Stimulated activated CD4-positive, alpha-beta T cell treated with anti-CD3 and anti-CD28 coated beads, Interleukin-4, amount 100 ng/mL, for 1 hour (primary cell): ENCODE results near the gene COL26A1.
"Not testable (repeated sequence)": the region's sequence is repeated elsewhere in the genome, so short reads cannot be mapped to it uniquely, and the experiment has no call there.

Experiments used
- DNase-seq: peaks from one replicate; pipeline ENCODE4 v3.0.0-alpha.2; 2020

The COL26A1 gene

DNA sequence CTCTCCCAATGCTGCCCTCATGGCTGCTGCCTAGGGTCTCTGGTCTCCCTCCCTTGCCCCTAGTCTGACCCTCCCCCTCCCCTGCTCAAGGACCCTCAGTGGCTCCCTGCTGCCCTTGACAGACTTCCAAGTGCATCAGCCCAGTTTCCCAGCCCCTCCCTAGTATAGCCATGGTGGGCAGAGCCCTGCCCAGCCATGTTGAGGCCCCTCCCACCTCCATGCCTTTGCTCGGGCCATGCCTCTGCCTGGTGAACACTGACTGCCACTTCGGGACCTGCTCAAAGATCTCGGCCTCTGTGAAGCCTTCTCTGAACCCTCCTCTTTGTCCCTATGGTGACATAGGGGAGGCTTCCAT lies 193.2 kb downstream of the COL26A1 start:
- DNase-seq: no peak

DNA sequence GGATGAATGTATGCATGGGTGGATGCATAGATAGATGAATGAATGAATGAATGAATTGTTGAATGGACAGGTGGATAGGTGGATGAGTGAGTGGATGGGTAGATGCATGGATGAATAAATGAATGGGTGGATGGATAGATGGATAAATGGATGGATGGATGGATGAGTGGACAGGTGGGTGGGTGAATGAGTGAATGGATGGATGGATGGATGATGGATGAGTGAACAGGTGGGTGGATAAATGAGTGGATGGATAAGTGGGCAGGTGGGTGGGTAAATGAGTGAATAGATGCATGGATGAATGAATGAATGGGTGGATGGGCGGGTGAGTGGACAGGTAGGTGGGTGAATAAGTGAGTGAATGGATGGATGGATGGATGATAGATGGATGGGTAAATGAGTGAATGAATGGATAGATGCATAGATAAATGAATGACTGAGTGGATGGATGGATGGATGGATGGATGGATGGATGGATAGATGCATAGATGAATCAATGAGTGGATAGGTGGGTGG lies 193.8 kb downstream of the COL26A1 start:
- DNase-seq: no peak

DNA sequence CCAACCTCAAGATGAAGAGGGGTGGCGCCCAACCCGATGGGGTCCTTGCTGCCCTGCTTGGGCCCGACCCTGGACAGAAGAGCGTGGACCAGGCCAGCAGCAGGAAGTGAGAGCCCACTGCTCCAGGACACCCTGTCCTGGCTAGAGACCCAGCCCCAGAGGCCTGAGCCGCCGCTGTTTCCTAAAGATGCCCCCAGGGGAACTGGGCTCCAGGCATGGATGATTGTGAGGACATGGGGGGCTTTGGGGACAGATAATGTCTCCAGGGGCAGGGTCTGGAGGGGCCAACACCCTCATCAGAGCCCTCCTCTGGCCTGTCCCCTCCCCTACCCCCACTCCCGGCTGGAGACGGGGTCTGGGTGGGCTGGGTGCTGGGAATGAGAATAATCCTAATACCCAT lies 194.7 kb downstream of the COL26A1 start:
- no peak for DNase-seq

DNA sequence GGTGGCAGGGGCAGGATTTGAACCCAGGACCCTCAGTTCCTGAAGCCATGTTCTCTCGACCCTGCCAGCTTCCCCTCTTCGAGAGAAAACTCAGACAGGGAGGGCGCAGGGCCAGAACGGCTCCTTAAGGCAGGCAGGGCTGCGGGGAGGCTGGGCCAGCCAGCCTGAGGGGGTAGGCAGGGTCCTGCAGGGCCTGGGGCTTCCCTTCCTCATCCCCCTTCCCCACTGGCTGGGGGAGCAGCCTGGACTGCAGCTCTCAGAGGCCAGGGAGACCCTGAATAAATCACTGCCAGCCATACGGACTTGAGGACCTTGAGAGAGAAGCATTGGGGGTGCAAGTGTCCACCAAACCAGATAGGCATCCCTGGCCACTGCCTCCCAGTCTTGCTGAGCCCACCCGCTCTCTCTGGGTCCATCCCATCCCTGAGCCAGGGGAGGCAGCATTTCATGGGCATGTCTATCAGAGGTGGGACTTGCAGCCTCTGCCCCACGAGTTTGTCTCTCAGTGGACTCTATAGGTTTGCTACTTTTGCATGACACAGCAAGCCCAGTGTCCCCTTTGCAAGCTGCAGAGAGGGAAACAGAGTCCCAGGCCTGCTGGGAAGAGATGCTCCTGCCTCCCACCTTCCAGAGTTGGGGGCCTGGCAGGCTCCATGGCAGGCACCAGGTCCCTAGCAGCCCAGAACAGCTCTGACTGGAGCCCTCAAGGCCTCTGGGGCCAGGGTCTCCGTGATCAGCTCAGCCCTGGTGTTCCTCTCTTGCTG lies 195.5 kb downstream of the COL26A1 start:
- DNase-seq: no peak

DNA sequence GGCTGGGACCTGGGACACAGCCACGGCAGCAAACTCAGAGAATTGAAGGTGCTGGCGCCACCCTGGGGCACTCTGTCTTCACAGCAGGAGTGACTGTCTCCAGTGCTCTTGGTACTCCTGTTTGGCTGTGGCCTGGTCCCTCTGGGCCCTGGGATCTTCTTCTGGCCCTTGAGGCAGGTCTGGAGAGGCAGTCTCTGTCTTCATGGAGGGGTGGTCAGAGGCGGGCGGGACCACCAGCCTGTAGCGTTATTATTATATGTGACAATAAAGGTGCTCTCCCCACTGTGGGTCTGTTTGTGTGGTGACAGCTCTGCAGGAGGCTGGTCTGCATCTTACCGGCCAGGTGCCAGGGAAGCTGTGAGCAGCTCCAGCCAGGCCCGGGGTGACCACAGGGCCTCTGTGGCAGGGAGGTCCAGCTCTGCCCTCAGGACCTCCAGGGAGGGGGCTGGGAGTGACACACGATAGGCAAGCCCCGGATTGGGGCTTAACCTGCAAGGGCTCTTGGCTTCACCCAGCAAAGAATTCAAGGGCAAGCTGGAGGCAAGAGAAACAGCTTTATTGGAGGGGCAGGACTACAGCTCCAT lies 196.2 kb downstream of the COL26A1 start:
- DNase-seq: no peak

DNA sequence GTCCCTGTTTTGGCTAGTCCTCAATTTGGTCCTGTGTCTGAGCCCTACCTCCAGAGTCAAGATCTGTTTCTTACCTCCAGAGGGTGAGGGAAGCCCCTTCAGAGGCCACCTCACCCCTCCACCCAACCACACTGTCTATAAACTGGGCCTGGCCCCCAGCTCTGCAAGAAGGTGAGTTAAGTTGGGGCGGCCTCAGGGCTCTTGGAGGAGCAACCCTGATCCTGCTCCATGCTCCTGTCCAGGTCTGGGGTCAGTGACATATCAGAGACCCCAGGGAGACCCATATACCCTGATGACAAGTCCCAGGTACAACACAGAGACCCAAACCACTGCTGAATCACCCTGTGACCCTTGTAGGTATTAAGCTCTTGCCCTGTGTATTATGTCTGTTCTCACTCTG lies 196.9 kb downstream of the COL26A1 start:
- DNase-seq: no peak

DNA sequence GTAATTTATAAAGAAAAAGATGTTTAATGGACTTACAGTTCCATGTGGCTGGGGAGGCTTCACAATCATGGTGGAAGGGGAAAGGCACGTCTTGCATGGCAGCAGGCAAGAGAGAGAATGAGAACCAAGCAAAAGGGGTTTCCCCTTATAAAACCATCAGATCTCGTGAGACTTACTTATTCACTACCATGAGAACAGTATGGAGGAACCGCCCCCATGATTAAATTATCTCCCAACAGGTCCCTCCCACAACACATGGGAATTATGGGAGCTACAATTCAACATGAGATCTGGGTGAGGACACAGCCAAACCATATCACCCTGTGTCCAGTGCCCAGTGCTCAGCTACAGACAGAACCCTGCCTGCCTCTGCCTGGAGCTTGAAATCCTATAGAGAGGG lies 197.3 kb downstream of the COL26A1 start:
- DNase-seq: not testable (repeated sequence)

DNA sequence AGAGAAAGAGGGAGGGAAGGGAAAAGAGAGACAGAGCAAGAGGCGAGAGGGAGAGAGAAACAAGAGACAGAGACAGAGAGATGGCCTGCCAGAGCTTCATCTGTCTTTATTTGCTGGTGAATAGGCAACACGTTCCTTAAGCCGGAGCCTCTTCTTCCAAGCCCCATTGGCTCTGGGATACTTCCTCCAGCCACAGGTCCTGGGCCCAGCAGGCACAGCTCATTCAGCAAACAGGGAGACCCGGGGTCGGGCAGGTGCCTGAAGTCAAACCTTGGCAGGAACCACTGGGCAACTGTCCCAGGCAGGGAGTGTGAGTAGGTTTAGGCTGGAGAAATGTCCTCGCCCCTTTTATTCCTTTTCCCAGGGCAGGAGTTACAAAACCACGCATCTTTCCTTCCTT lies 198.2 kb downstream of the COL26A1 start:
- no peak for DNase-seq

DNA sequence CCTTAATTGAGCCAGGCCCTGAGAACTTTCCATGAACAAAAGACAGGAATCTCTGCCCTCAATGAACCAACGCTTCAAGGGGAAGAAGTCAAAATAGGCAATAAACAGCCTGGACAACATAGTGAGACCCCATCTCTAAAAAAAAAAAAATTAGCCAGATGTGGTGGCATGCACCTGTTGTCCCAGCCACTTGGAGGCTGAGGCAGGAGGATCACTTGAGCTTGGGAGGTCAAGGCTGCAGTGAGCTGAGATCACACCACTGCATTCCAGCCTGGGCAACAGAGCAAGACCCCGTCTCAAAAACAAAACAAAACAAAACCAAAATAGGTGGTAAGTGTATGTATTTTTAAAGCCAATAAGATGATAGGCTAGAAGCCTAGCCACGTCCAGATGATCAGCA lies 198.6 kb downstream of the COL26A1 start:
- not testable (repeated sequence) for DNase-seq

DNA sequence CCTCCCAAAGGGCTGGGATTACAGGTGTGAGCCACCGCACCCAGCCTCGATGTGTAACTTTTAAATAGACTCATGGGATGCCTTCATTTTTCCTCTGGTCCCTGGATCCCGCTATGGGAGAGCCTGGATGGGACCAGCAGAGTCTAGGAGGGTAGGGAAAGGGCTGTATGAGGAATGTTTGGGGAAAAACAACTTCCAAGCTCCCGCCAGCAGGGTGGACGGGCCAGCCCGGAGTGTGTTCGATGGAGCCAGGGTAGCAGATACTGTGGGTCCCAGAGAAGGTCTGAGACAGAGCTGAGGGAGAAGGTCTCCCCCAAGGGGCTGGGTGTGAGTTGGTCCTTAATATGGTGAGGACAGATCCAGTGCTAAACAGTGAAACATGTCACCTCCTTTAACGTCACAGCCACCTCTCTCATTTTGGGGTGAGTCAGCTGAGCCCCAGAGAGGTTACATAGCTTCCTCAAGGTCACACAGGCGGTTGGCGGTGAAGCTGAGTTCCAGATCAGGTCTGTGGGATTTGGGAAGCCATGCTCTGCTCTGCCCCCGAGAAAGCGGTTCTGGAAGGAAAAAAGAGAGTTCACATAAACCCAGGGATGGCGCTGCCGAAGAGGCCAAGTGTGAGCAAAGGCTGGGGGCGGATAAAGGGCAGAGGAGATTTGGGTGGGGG lies 200.0 kb downstream of the COL26A1 start:
- no peak for DNase-seq

DNA sequence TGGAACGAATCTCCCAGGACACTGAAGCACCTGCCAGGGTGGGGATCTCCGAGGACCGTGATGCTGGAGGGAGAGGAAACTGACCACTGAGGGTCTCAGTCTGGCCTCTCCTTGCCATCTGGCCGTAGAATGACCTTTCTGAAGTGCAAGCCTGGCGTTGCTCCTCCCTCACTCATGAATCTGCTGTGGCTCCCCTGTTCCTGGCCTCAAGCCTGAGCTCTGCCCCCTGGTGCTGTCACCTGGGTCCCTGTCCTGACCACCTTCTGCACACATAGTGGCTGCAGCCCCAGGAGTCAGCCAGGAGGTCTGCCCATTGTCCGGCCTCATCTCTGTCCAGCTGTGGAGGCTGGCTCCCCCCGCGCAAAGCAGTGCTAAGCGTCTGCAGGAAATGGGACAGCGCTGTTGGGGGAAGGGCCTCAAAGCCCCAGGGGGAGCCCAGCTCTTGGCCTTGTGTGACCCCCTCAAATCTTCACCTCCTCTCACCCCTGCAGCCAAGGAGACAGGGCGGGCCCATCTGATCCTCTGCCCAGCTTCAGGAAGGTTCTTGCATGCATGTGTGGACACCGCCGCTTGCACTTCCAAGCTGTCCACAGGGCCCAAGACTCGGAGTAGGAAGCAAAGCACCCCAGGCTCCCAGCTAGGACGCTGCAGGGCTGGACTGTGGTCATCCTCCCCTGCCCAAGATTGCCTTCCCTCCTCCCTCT lies 200.7 kb downstream of the COL26A1 start:
- DNase-seq: no peak

DNA sequence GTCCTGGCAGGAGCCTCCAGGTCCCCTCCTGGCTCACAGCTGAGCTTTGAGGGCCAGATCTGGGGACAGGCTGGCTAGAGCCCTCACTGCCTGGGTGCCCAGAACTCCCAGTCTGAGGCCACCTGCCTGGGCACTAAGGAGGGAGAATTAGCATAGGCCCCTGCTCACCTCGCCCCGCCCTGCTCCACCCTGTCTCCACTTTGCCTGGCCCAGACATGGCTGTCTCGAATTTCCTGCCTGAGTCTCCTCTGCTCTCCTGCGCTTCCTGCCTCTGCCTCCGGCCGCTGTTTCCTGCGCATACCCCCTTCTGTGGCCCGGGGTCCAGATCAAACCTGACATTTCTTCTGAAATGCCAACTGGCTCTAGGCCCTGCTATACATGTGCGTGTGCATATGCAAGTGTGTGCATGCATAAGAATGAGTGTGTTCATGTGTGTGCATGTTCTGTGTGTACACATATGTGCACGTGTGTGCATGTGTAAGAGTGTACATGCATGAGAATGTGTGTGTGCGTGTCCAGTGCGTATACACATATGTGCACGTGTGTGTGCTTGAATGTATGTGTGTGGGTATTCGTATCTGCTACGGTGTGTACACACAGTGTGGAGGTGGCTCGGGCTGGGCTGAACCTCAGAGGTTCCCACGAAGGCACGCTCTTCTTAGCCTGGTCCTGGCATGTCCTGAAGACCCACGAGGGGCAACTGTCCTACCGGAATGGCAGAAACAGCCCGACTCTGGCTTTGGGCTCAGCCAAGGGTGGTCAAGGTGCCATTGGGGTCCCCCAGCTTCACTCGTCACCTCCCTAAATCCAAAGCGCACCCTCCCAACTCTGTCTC lies 201.5 kb downstream of the COL26A1 start:
- no peak for DNase-seq

DNA sequence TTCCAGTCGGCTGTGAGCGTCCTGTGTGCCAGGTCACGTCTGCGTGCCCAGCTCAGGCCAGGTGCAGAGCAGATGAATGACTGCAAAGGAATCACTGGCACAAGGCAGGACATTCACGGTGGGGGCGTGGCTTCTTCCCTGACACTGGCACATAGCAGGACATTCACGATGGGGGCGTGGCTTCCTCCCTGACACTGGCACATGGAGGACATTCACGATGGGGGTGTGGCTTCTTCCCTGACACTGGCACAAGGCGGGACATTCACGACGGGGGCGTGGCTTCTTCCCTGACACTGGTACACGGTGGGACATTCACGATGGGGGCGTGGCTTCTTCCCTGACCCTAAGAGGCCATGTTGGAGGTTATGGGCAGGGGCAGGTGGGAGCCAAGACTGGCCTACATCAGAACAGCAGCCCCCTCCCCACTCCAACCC lies 202.1 kb downstream of the COL26A1 start:
- no peak for DNase-seq

DNA sequence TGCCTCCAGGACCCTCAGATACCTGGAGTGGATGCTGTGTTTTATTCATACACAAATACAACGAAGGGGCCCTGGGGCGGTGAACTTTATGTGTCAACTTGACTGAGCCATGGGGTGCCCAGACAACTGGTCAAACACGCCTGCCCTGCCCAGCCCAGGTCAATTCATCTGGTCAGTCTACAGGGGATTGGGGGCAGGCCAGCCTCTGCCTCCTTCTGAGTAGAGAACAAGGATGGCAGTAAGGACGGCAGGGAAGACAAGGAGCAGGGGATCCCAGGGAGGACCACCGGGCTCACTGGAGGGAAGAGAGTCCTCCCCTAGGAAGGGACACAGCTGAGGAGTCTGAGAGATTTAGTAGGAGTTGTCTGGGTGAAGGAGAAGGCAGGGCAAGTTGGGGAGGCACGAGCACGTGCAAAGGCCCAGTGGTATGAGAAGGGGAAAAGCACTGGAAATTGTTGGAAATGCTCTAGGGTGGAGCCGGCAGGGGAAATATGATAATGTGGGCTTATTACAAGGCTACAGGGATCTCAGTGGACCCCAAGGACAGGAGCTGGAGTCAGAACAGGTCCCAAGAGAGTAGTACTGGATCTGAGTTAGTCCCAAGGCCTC lies 203.0 kb downstream of the COL26A1 start:
- DNase-seq: no peak

DNA sequence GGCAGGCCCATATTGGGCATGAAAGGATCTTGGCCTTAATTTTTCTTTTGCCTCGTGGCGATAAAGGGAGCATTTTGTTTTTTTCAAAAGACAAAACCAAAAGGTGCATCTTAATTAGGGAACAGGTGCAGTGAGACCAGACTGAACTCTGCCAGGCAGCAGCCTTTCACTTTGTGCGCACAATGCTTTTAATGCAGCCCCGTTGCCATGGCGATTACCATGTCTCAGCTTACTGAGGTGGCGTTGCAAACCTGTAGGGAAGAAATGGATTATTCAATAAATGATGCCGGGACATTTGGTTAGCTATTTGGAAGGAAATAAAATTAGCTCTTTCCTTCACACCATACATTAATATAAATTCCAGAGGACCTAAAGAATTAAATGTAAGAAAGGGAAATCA lies 204.6 kb downstream of the COL26A1 start:
- no peak for DNase-seq

DNA sequence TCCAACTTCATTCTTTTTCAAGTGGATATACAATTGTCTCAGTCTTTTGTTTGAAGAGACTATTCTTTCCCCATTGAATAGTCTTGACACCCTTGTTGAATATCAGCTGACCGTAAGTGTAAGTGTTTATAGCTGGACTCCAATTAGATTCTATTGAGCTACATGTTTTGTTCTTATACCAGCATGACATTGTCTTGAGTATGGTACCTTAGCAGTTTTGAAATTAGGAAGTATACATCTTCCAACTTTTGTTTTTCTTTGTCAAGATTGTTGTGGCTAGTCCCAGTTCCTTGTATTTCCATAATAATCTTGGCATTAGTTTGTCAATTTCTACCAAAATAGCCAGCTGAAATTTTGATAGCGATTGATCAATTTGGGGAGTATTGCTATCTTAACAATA lies 209.5 kb downstream of the COL26A1 start:
- no peak for DNase-seq

DNA sequence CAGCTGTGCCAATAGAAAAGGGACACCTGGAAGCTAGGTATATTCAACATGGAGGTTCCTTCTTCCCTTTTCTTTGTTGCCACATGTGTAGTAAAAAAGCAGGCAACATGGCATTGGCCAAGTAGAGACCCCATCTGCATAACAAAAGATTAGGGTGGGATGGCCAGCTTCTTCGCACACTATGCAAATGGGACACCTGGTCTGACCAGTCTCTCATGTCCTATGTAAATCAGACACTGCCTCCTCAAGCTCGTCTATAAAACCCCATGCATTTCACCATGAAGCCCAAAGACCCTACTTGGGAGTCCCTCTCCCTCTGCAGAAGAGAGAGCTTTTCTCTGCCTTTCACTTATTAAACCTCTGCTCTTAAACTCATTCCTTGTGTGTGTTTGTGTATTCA lies 212.5 kb downstream of the COL26A1 start:
- no peak for DNase-seq

DNA sequence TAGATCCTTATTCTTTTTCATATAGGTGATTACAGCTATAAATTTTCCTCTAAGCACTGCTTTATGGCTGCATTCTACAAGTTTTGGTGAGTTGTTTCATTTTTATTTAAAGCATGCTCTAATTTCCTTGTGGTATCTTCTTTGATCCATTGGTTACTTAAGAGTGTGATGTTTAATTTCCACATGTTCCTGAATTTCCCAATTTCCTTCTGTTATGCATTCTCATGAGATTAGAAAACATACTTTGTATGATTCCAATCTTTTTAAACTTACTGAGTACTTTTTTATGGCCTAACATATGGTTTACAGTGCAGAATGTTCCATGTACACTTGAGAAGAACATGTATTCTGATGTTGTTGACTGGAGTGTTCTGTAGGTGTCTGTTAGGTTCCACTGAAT lies 213.0 kb downstream of the COL26A1 start:
- no peak for DNase-seq

DNA sequence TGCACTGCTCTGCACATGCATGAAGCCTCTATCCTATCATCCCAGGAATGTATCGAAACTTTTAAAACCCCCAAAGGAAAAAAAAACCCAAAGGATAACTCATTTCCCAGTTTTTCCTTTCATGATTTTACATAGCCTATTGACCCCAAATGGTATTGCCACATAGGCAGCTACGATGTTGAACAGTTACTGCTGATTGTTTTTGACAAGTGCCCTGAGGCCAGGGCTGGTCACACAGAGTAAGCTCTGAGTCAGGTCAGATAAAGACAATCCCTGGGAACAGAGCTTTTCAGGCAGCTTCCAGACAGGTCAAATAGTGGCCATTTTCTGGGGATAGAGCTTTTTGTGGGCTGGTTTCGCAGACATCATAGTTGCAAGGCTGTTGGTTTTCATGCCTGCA lies 214.3 kb downstream of the COL26A1 start:
- no peak for DNase-seq

DNA sequence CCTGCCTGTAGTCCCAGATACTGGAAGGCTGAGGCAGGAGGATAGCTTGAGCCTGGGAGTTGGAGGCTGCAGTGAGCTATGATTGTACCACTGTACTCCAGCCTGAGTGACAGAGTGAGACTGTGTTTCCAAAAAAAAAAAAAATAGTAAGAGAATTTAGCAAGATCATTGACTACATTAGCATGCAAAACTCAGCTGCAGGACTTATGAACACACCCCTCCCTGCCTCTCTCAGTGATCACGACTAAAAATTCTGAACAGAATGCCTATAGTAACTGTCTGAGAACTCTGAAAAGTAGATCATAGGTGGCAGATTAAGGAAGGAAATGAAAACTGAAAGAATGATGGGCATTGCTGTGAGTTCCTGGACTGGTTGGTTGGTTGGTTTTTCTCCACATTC lies 215.9 kb downstream of the COL26A1 start:
- no peak for DNase-seq

DNA sequence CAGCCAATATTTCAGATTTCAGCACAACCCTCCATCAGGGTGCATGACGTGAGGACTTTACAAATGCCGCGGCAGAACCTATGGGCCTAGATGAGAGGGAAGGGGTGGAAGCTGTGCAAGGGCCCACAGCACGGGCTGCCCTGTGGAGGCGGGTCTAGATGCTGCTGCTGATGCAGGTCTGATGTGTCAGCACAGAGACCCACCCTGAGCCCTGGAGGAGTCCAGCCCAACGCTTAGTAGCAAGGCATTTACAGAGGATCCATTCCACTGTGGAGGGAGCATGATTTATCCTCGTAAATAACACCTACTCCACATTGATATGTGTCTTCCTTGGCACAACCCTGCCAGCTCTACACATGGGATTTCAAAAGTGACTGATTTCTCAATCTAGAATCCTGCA lies 217.9 kb downstream of the COL26A1 start:
- no peak for DNase-seq

DNA sequence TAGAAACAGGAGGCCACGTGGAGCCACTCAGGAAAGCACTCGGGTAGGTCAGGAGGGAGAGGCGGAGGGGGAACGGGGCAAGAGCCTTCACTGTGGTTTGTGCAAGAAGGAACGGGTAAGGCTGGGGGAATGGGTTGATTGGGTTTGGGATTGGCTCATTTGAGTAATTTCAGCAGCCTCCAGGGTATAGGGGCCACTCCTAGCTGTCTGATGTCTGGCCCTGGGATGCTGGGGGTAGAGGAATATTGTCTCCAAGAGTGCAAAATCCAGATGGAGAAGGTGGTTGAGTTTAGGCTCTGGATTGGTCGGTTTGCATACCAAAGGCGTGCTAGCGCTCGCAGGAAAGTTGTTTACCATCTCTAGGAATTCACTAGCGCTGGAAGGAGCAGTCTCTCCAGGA lies 219.2 kb downstream of the COL26A1 start:
- no peak for DNase-seq
